CD4-positive, CD25-positive, alpha-beta regulatory T cell (primary cell): Measurements from ENCODE around the gene TP63. TPM values are rescaled to one million over a fixed set of nuclear protein-coding genes. Genes with fewer than 3 reads are reported as not detected.
"Not testable (repeated sequence)": the region's sequence is repeated elsewhere in the genome, so short reads cannot be mapped to it uniquely, and the experiment has no call there.

Experiments used
- ATAC-seq, 2 donors: fragments of 150-1000 bp; cut with Tn5 transposase; one replicate each; pipeline ENCODE4 v1.10.0; 2021; ENCODE audit warnings: low read depth in 2 of 2, moderate number of reproducible peaks in 2 of 2, moderate library complexity in 1 of 2
- DNase-seq, 3 donors: peaks; one replicate each; pipeline versions ENCODE4 v3.0.0 to v3.0.0-alpha.2; 2012 to 2022; ENCODE audit warnings: mixed read lengths in 1 of 3
- H3K27ac ChIP-seq: one replicate; pipeline ENCODE4 v1.7.0; 2013; ENCODE audit warnings: mild to moderate bottlenecking, low read length; ENCODE audit not compliant: insufficient read depth, poor library complexity, severe bottlenecking
- H3K27me3 ChIP-seq: one replicate; pipeline ENCODE4 v1.7.0; 2013; ENCODE audit warnings: low read length; ENCODE audit not compliant: control insufficient read depth, insufficient read depth
- H3K36me3 ChIP-seq: one replicate; pipeline ENCODE4 v1.7.0; 2013; ENCODE audit warnings: mild to moderate bottlenecking, low read length, moderate library complexity; ENCODE audit not compliant: control insufficient read depth, insufficient read depth
- H3K4me1 ChIP-seq: 2 replicates; pipeline ENCODE4 v1.7.0; 2013; ENCODE audit warnings: mild to moderate bottlenecking, low read length; ENCODE audit not compliant: insufficient read depth, control insufficient read depth, poor library complexity, severe bottlenecking
- H3K4me3 ChIP-seq: one replicate; pipeline ENCODE4 v1.7.0; 2013; ENCODE audit warnings: low read depth, mild to moderate bottlenecking, low read length, moderate library complexity
- H3K9me3 ChIP-seq, 2 experiments: 1 replicate in 1 of 2; 2 replicates in 1 of 2; pipeline ENCODE4 v1.7.0; 2013; ENCODE audit warnings: low read length in 2 of 2, mild to moderate bottlenecking in 1 of 2, moderate library complexity in 1 of 2; ENCODE audit not compliant: control insufficient read depth in 2 of 2
- H3K27ac Mint-ChIP-seq, 3 donors: one replicate each; pipeline ENCODE4 v1.8.0; 2020 to 2022; ENCODE audit warnings: mild to moderate bottlenecking in 3 of 3, mixed read lengths in 3 of 3, moderate library complexity in 2 of 3
- H3K27me3 Mint-ChIP-seq: one replicate; pipeline ENCODE4 v1.8.0; 2022; ENCODE audit warnings: mild to moderate bottlenecking, mixed read lengths
- H3K36me3 Mint-ChIP-seq: one replicate; pipeline ENCODE4 v1.8.0; 2020; ENCODE audit warnings: mixed read lengths
- H3K4me1 Mint-ChIP-seq, 4 donors: one replicate each; pipeline ENCODE4 v1.8.0; 2020 to 2022; ENCODE audit warnings: mixed read lengths in 4 of 4, mild to moderate bottlenecking in 1 of 4
- H3K4me3 Mint-ChIP-seq, 4 donors: one replicate each; pipeline ENCODE4 v1.8.0; 2020 to 2022; ENCODE audit warnings: mild to moderate bottlenecking in 4 of 4, mixed read lengths in 4 of 4, moderate library complexity in 3 of 4
- H3K9me3 Mint-ChIP-seq, 7 donors: one replicate each; pipeline ENCODE4 v1.8.0; 2020 to 2022; ENCODE audit warnings: mixed read lengths in 7 of 7, mild to moderate bottlenecking in 3 of 7, moderate library complexity in 2 of 7
- polyA plus RNA-seq, 4 donors: library from polyadenylated mRNA; unstranded; fragments of 300-500 nt; fragmentation: Illumina TruSeq; gene quantifications; one replicate each; pipeline ENCODE4 v1.2.3, GENCODE V29; 2021
- total RNA-seq: library from RNA; stranded (reverse); gene quantifications from one replicate; pipeline ENCODE4 v1.2.3, GENCODE V29; 2022

TP63 gene
- total and polyA plus RNA-seq, 5 donors from 2014 or later: 0.10 to 0.89 (median 0.20) TPM; not detected in 1

GRCh38 chr3:189590223-189590622, 41.0 kb upstream of the TP63 start:
- no peaks in the 10 kb centered on the region for H3K36me3 Mint-ChIP-seq
- H3K4me1 Mint-ChIP-seq: peaks cover 0 to 2% (median 0%) of the 10 kb centered on the region in 4 donors
- no peaks in the 10 kb centered on the region for H3K9me3 ChIP-seq
- H3K9me3 Mint-ChIP-seq: peaks cover 0 to 10% (median 4%) of the 10 kb centered on the region in 7 donors
- H3K36me3 ChIP-seq: no peaks in the 10 kb centered on the region
- no peak overlapping the region for H3K4me3 Mint-ChIP-seq
- ATAC-seq (no peak), DNase-seq (no peak)
- no peak overlapping the region for H3K27ac ChIP-seq
- H3K27me3 Mint-ChIP-seq: peaks cover 10% of the 10 kb centered on the region
- H3K27me3 ChIP-seq: no peaks in the 10 kb centered on the region
- H3K4me3 ChIP-seq: no peak overlapping the region
- no peaks in the 10 kb centered on the region for H3K4me1 ChIP-seq
- H3K27ac Mint-ChIP-seq: no peak overlapping the region

- no peaks in the 10 kb centered on the region for H3K27me3 ChIP-seq
- H3K4me3 ChIP-seq: no peak overlapping the region
- no peak overlapping the region for H3K4me3 Mint-ChIP-seq
- no peaks in the 10 kb centered on the region for H3K36me3 ChIP-seq
- no peaks in the 10 kb centered on the region for H3K4me1 ChIP-seq
- peaks cover 0 to 10% (median 4%) of the 10 kb centered on the region in 7 donors for H3K9me3 Mint-ChIP-seq
- no peak for DNase-seq
- H3K4me1 Mint-ChIP-seq: peaks cover 0 to 2% (median 0%) of the 10 kb centered on the region in 4 donors
- H3K9me3 ChIP-seq: no peaks in the 10 kb centered on the region
- peaks cover 2% of the 10 kb centered on the region for H3K27me3 Mint-ChIP-seq
- no peak overlapping the region for H3K27ac ChIP-seq
- H3K36me3 Mint-ChIP-seq: no peaks in the 10 kb centered on the region
- no peak overlapping the region for H3K27ac Mint-ChIP-seq
- ATAC-seq: no peak
Observed at GRCh38 chr3:189593581-189593980, 37.6 kb upstream of the TP63 start.

DNA sequence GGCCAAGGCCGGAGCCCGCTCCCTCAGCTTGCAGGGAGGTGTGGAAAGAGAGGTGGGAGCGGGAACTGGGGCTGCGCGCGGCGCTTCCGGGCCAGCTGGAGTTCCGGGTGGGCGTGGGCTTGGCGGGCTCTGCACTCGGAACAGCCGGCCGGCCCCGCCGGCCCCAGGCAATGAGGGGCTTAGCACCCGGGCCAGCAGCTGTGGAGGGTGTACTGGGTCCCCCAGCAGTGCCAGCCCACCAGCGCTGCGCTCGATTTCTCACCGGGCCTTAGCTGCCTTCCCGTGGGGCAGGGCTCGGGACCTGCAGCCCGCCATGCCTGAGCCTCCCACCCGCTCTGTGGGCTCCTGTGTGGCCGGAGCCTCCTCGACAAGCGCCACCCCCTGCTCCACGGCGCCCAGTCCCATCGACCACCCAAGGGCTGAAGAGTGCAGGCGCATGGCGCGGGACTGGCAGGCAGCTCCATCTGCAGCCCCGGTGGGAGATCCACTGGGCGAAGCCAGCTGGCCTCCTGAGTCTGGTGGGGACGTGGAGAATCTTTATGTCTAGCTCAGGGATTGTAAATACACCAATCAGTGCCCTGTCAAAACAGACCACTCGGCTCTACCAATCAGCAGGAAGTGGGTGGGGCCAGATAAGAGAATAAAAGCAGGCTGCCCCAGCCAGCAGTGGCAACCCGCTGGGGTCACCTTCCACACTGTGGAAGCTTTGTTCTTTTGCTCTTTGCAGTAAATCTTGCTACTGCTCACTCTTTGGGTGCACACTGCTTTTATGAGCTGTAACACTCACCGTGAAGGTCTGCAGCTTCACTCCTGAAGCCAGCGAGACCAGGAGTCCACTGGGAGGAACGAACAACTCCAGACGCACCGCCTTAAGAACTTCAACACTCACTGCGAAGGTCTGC, 34.9 kb upstream of the TP63 start:
- H3K27ac Mint-ChIP-seq, H3K4me1 Mint-ChIP-seq, H3K27ac ChIP-seq, H3K4me1 ChIP-seq, DNase-seq, H3K4me3 ChIP-seq, H3K36me3 Mint-ChIP-seq, H3K9me3 Mint-ChIP-seq, H3K27me3 ChIP-seq, ATAC-seq, H3K27me3 Mint-ChIP-seq, H3K36me3 ChIP-seq, H3K9me3 ChIP-seq: not testable (repeated sequence)
- peak overlapping the region in 1 of 4 donors; percentile 65 for H3K4me3 Mint-ChIP-seq

GRCh38 chr3:189597918-189598317, 33.3 kb upstream of the TP63 start:
- Histone ChIP-seq H3K9me3 (no peaks in the 10 kb centered on the region), H3K4me1 (no peaks in the 10 kb centered on the region), H3K27me3 (no peaks in the 10 kb centered on the region), H3K27ac (no peak overlapping the region), H3K4me3 (no peak overlapping the region), H3K36me3 (no peaks in the 10 kb centered on the region)
- Mint-ChIP-seq H3K27me3 (peaks cover 7% of the 10 kb centered on the region), H3K27ac (no peak overlapping the region), H3K4me1 (peaks cover 0 to 2% (median 0%) of the 10 kb centered on the region in 4 donors), H3K36me3 (no peaks in the 10 kb centered on the region), H3K9me3 (peaks cover 0 to 1% (median 0%) of the 10 kb centered on the region in 7 donors), H3K4me3 (no peak overlapping the region)
- ATAC-seq: no peak
- no peak for DNase-seq

- Mint-ChIP-seq H3K4me1 (peaks cover 0 to 2% (median 0%) of the 10 kb centered on the region in 4 donors), H3K36me3 (no peaks in the 10 kb centered on the region), H3K4me3 (no peak overlapping the region), H3K27ac (no peak overlapping the region), H3K9me3 (peaks cover 0 to 1% (median 0%) of the 10 kb centered on the region in 7 donors), H3K27me3 (peaks cover 7% of the 10 kb centered on the region)
- no peak overlapping the region for H3K4me3 ChIP-seq
- DNase-seq (no peak), ATAC-seq (no peak)
- H3K4me1 ChIP-seq: no peaks in the 10 kb centered on the region
- H3K36me3 ChIP-seq: no peaks in the 10 kb centered on the region
- no peaks in the 10 kb centered on the region for H3K27me3 ChIP-seq
- H3K27ac ChIP-seq: no peak overlapping the region
- no peaks in the 10 kb centered on the region for H3K9me3 ChIP-seq
Observed at GRCh38 chr3:189598530-189599225, 32.5 kb upstream of the TP63 start.

- ATAC-seq (no peak), DNase-seq (no peak)
- Mint-ChIP-seq H3K9me3 (peaks cover 0 to 9% (median 4%) of the 10 kb centered on the region in 7 donors), H3K4me3 (no peak overlapping the region), H3K27me3 (peaks cover 7% of the 10 kb centered on the region), H3K4me1 (no peaks in the 10 kb centered on the region), H3K27ac (no peak overlapping the region), H3K36me3 (no peaks in the 10 kb centered on the region)
- Histone ChIP-seq H3K4me1 (no peaks in the 10 kb centered on the region), H3K9me3 (peaks cover 0 to 6% of the 10 kb centered on the region in 2 experiments), H3K36me3 (no peaks in the 10 kb centered on the region), H3K27me3 (no peaks in the 10 kb centered on the region), H3K27ac (no peak overlapping the region), H3K4me3 (no peak overlapping the region)
Observed at GRCh38 chr3:189602471-189602870, 28.7 kb upstream of the TP63 start.

DNA sequence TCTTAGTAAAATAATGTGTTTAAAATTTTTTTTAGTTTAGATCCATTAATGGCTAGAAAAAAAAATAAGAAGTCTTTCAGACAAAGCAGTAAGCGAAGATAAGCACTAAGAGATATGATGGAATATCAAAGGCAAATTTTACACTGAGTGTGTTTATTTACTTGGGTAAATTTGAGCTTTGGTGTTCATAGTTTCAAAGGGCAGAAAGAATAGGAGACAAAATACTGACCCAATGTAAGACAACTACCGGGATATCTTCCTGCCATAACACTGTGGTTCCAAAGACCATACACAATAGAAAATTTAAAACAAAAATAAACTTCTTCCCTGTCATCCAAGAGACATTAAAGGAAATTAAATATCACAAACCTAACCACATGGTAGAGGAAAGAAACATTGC, 25.5 kb upstream of the TP63 start:
- Histone ChIP-seq H3K4me1 (no peaks in the 10 kb centered on the region), H3K27me3 (no peaks in the 10 kb centered on the region), H3K27ac (no peak overlapping the region), H3K36me3 (no peaks in the 10 kb centered on the region), H3K4me3 (no peak overlapping the region), H3K9me3 (peaks cover 0 to 6% of the 10 kb centered on the region in 2 experiments)
- Mint-ChIP-seq H3K4me3 (no peak overlapping the region), H3K4me1 (no peaks in the 10 kb centered on the region), H3K9me3 (peaks cover 0 to 12% (median 8%) of the 10 kb centered on the region in 7 donors), H3K27me3 (no peaks in the 10 kb centered on the region), H3K27ac (no peak overlapping the region), H3K36me3 (no peaks in the 10 kb centered on the region)
- DNase-seq (no peak), ATAC-seq (no peak)
